Measurements from ENCODE around the gene SORCS2. TPM values are rescaled to one million over a fixed set of nuclear protein-coding genes. Genes with fewer than 3 reads are reported as not detected.

The SORCS2 gene
- total and polyA plus RNA-seq, 2 of the 4 experiments (the other 2 are of a cell fraction): 0.36 to 0.62 TPM

GRCh38 chr4:7335344-7336066 is 143.2 kb downstream of the SORCS2 start:
- ChIA-PET CTCF (interaction anchor here (0.9 to 1.4 kb wide), 6 partner anchors 9 to 146 kb away, joined by 3 to 6 read pairs (median 3); no protein-coding TSS in a partner anchor), POLR2A (ENCODE audit: unreplicated experiment) (no interaction called here)
- no peak overlapping the region for H4K91ac ChIP-seq (ENCODE audit: insufficient read depth, low read depth, low read length)
- no peaks in the 10 kb centered on the region for H4K20me1 ChIP-seq (ENCODE audit: insufficient read depth, low read length)
- intact Hi-C loops (cut with micrococcal nuclease) (loop anchor here (1.0 kb wide), 1 partner anchor 143 kb away; the partner anchor contains the start of gene SORCS2), in situ Hi-C loops (cut with MboI; ENCODE audit: low sequenced_read_pairs) (no loop called here), dilution Hi-C loops (cut with HindIII; ENCODE audit: low sequenced_read_pairs, unreplicated experiment) (no loop called here)
- TF ChIP-seq RAD21 (IDR thresholded peaks at IDR 0.05; ENCODE audit: low read length) (peak; percentile 64), MXI1 (IDR thresholded peaks at IDR 0.05; ENCODE audit: borderline replicate concordance, low read depth, low read length) (no peak), CTCF (conservative IDR thresholded peaks at IDR 0.05; ENCODE audit: low read depth, low read length) (peak; percentile 59), CEBPB (IDR thresholded peaks at IDR 0.05; ENCODE audit: low read depth, low read length) (no peak), SMC3 (IDR thresholded peaks at IDR 0.05; ENCODE audit: low read depth, low read length) (peak; percentile 53)
- no peak overlapping the region for H3K4me2 ChIP-seq (ENCODE audit: low read depth, low read length)
- no peak overlapping the region for H3K4ac ChIP-seq (ENCODE audit: low read depth, low read length)
- no peaks in the 10 kb centered on the region for H3K36me3 ChIP-seq (ENCODE audit: control insufficient read depth, insufficient read depth, low read length)
- H2BK20ac ChIP-seq (ENCODE audit: low read depth, low read length): no peak overlapping the region
- no peak overlapping the region for H2BK120ac ChIP-seq (ENCODE audit: low read depth, low read length)
- H3K9me3 ChIP-seq (ENCODE audit: control insufficient read depth, insufficient read depth, low read length): 0 out of 2 replicates have a peak, but pooled peaks cover 4% of the 10 kb centered on the region
- WGBS, 2 experiments (ENCODE audit: extremely low coverage in 2 of 2, insufficient read length in 1 of 2): 29% methylated on average over 9 of the region's 24 CpGs; no CpG with 5 or more reads in 1 of the 2 experiments
- ATAC-seq (ENCODE audit: low read depth) (peak; percentile 60), DNase-seq (peak; percentile 4)
- no peak overlapping the region for H2AK5ac ChIP-seq (ENCODE audit: low read depth, low read length)
- H3K79me1 ChIP-seq (ENCODE audit: low read depth in 1 of 2, low read length in 2 of 2): no peaks in the 10 kb centered on the region
- no peak overlapping the region for H2BK15ac ChIP-seq (ENCODE audit: low read depth, low read length)
- H2AFZ ChIP-seq (replicated peaks; ENCODE audit: low read length, poor library complexity): peak overlapping the region; percentile 67
- H3K4me1 ChIP-seq (ENCODE audit: control insufficient read depth, insufficient read depth, low read length): no peaks in the 10 kb centered on the region; the same call in 1 of the 2 replicates
- H3K23ac ChIP-seq (ENCODE audit: low read depth, low read length): no peak overlapping the region
- no peak overlapping the region for H3K18ac ChIP-seq (ENCODE audit: low read depth, low read length)
- H3K27ac ChIP-seq (ENCODE audit: insufficient read depth, low read length): no peak overlapping the region
- no peak overlapping the region for H4K8ac ChIP-seq (ENCODE audit: low read depth in 2 of 2, low read length in 2 of 2)
- no peak overlapping the region for H3K4me3 ChIP-seq (ENCODE audit: insufficient read depth, low read depth, low read length)
- H3K9me1 ChIP-seq (ENCODE audit: insufficient read depth, low read length): no peaks in the 10 kb centered on the region
- H2BK5ac ChIP-seq (ENCODE audit: low read depth, low read length, poor library complexity, severe bottlenecking): no peak overlapping the region
- peaks cover 4% of the 10 kb centered on the region; the same call in 1 of the 2 replicates for H3K27me3 ChIP-seq (ENCODE audit: control insufficient read depth, insufficient read depth, low read length)
- H4K5ac ChIP-seq (ENCODE audit: low read depth, low read length): no peak overlapping the region
- no TSS peak for BruUV-seq (replicated peaks)
- no peak overlapping the region for H3K56ac ChIP-seq (ENCODE audit: extremely low read depth, insufficient read depth, low read length)
- H3K9ac ChIP-seq (ENCODE audit: low read depth, low read length): no peak overlapping the region
- H3K14ac ChIP-seq (replicated peaks; ENCODE audit: low read depth, low read length): no peak overlapping the region
- H2AK9ac ChIP-seq (replicated peaks; ENCODE audit: low read depth, low read length, poor library complexity): no peak overlapping the region
